CD14-positive monocyte (primary cell): ENCODE measurements around the gene MYO1A. TPM values are rescaled to one million over a fixed set of nuclear protein-coding genes. Genes with fewer than 3 reads are reported as not detected.
"Not testable (repeated sequence)": the region's sequence is repeated elsewhere in the genome, so short reads cannot be mapped to it uniquely, and the experiment has no call there.

Experiments used
- DNase-seq, 3 donors: peaks; one replicate each; pipeline ENCODE4 v3.0.0-alpha.2; 2011 to 2022
- H2AFZ ChIP-seq: 2 replicates; pipeline ENCODE4 v1.6.0; 2012; ENCODE audit warnings: mild to moderate bottlenecking, low read depth, low read length, inconsistent platforms; ENCODE audit not compliant: insufficient read depth, poor library complexity, severe bottlenecking
- H3K27ac ChIP-seq, 2 donors: 1 replicate in 1 of 2; 2 replicates in 1 of 2; pipeline ENCODE4 v1.5.1; 2012 to 2013; ENCODE audit warnings: low read length in 2 of 2, control low read depth in 1 of 2, inconsistent platforms in 1 of 2, low read depth in 1 of 2, mild to moderate bottlenecking in 1 of 2
- H3K27me3 ChIP-seq, 2 donors: one replicate each; pipeline versions ENCODE4 v1.6.0 to v1.6.1; 2011 to 2013; ENCODE audit warnings: low read length in 2 of 2; ENCODE audit not compliant: control insufficient read depth in 2 of 2, insufficient read depth in 2 of 2
- H3K36me3 ChIP-seq, 2 donors: replicated peaks in 1 of 2; 1 replicate in 1 of 2; 2 replicates in 1 of 2; pipeline versions ENCODE4 v1.5.1 to v1.6.1; 2012 to 2013; ENCODE audit warnings: low read length in 2 of 2, control low read depth in 1 of 2, inconsistent platforms in 1 of 2, mild to moderate bottlenecking in 1 of 2; ENCODE audit not compliant: insufficient read depth in 2 of 2, control insufficient read depth in 1 of 2
- H3K4me1 ChIP-seq, 2 donors: 1 replicate in 1 of 2; 2 replicates in 1 of 2; pipeline versions ENCODE4 v1.5.1 to v1.6.1; 2012 to 2013; ENCODE audit warnings: low read length in 2 of 2, control low read depth in 1 of 2, inconsistent platforms in 1 of 2, mild to moderate bottlenecking in 1 of 2, moderate library complexity in 1 of 2; ENCODE audit not compliant: insufficient read depth in 2 of 2, control insufficient read depth in 1 of 2
- H3K4me2 ChIP-seq: replicated peaks from 2 replicates; pipeline ENCODE3; 2012; ENCODE audit warnings: low read length, moderate library complexity, mild to moderate bottlenecking; ENCODE audit not compliant: poor library complexity, severe bottlenecking; ENCODE audit errors: extremely low read depth
- H3K4me3 ChIP-seq, 3 experiments: fragments of 200-600 bp in 1 of 3; sonication (generic) in 1 of 3; replicated peaks in 1 of 3; 1 replicate in 2 of 3; 2 replicates in 1 of 3; pipeline ENCODE4 v1.5.1; 2011 to 2013; ENCODE audit warnings: low read length in 3 of 3, mild to moderate bottlenecking in 3 of 3, control low read depth in 2 of 3, low read depth in 2 of 3, inconsistent platforms in 1 of 3, moderate library complexity in 1 of 3
- H3K79me2 ChIP-seq: 2 replicates; pipeline ENCODE4 v1.6.0; 2012; ENCODE audit warnings: mild to moderate bottlenecking, control low read depth, inconsistent platforms, low read length, moderate library complexity; ENCODE audit not compliant: insufficient read depth
- H3K9ac ChIP-seq: 2 replicates; pipeline ENCODE4 v1.6.0; 2017; ENCODE audit warnings: low read length, mild to moderate bottlenecking; ENCODE audit not compliant: insufficient read depth, poor library complexity, severe bottlenecking
- H3K9me3 ChIP-seq, 2 donors: replicated peaks in 1 of 2; 1 replicate in 1 of 2; 2 replicates in 1 of 2; pipeline versions ENCODE4 v1.5.1 to v1.6.1; 2012 to 2013; ENCODE audit warnings: low read length in 2 of 2, control low read depth in 1 of 2; ENCODE audit not compliant: control insufficient read depth in 1 of 2, insufficient read depth in 1 of 2
- H4K20me1 ChIP-seq: 2 replicates; pipeline ENCODE4 v1.6.0; 2012; ENCODE audit warnings: mild to moderate bottlenecking, low read length, control low read depth, moderate library complexity; ENCODE audit not compliant: insufficient read depth
- H3K27ac Mint-ChIP-seq, 7 donors: one replicate each; pipeline ENCODE4 v1.8.0; 2020; ENCODE audit warnings: mild to moderate bottlenecking in 7 of 7, mixed read lengths in 7 of 7, moderate library complexity in 6 of 7, inconsistent platforms in 2 of 7
- H3K27me3 Mint-ChIP-seq, 3 donors: one replicate each; pipeline ENCODE4 v1.8.0; 2021 to 2022; ENCODE audit warnings: low read depth in 3 of 3, mild to moderate bottlenecking in 3 of 3, mixed read lengths in 3 of 3, moderate library complexity in 3 of 3, inconsistent platforms in 1 of 3
- H3K36me3 Mint-ChIP-seq, 2 donors: one replicate each; pipeline ENCODE4 v1.8.0; 2020; ENCODE audit warnings: mixed read lengths in 2 of 2, inconsistent platforms in 1 of 2, mild to moderate bottlenecking in 1 of 2
- H3K4me1 Mint-ChIP-seq: one replicate; pipeline ENCODE4 v1.8.0; 2020; ENCODE audit warnings: mild to moderate bottlenecking, mixed read lengths
- H3K4me3 Mint-ChIP-seq, 2 donors: one replicate each; pipeline ENCODE4 v1.8.0; 2020; ENCODE audit warnings: mild to moderate bottlenecking in 2 of 2, mixed read lengths in 2 of 2, moderate library complexity in 1 of 2
- H3K9me3 Mint-ChIP-seq, 7 donors: one replicate each; pipeline ENCODE4 v1.8.0; 2020 to 2022; ENCODE audit warnings: mixed read lengths in 7 of 7, mild to moderate bottlenecking in 6 of 7, moderate library complexity in 6 of 7, inconsistent platforms in 2 of 7
- CTCF ChIP-seq: fragments of 200-600 bp; IDR thresholded peaks from one replicate; pipeline ENCODE4 v1.8.0; 2022; ENCODE audit warnings: antibody characterized with exemption, mild to moderate bottlenecking
- WGBS: methylation state at CpG from one replicate; pipeline ENCODE4 v1.1.5; 2013; ENCODE audit warnings: missing lambda C conversion rate; ENCODE audit not compliant: insufficient coverage; 5-methylcytosine and 5-hydroxymethylcytosine counted together
- intact Hi-C, 2 donors: fragments of 100-400 bp; cut with micrococcal nuclease; formaldehyde crosslinking; loops; one replicate each; pipeline versions ENCODE4 v1.15.0 to v1.15.1; 2023
- polyA plus RNA-seq, 3 donors: library from polyadenylated mRNA; depleted of rRNA in 1 of 3; unstranded in 2 of 3; stranded (reverse) in 1 of 3; fragments of 300-500 nt in 2 of 3; fragments of >200 nt in 1 of 3; fragmentation: Illumina TruSeq in 2 of 3; gene quantifications; 1 replicate in 2 of 3; 2 replicates in 1 of 3; pipeline ENCODE4 v1.2.3, GENCODE V29; 2012 to 2021

The MYO1A gene
- polyA plus RNA-seq, 3 donors: 0.22 to 1.7 (median 1.3) TPM

- peak within 1 kb of the TSS; percentile 87 to 94 (median 92) for H3K27ac Mint-ChIP-seq
- peak within 1 kb of the TSS; percentile 64 to 90 (median 83) for H3K4me3 ChIP-seq
- peaks cover 38% of the 10 kb centered on the region for H3K79me2 ChIP-seq
- peak within 1 kb of the TSS; percentile 95 for H3K4me3 Mint-ChIP-seq
- no peaks in the 10 kb centered on the region for H3K27me3 ChIP-seq
- H3K9me3 ChIP-seq: no peaks in the 10 kb centered on the region
- no peaks in the 10 kb centered on the region for H3K36me3 ChIP-seq
- no peaks in the 10 kb centered on the region for H3K9me3 Mint-ChIP-seq
- peaks cover 23% of the 10 kb centered on the region for H3K4me1 Mint-ChIP-seq
- H3K9ac ChIP-seq: peak within 1 kb of the TSS; percentile 59
- TF ChIP-seq CTCF: no peak
- H3K27me3 Mint-ChIP-seq: no peaks in the 10 kb centered on the region
- H3K36me3 Mint-ChIP-seq: no peaks in the 10 kb centered on the region
- intact Hi-C loops: loop anchor here in 1 of 2 donors (5.0 kb wide), 1 partner anchor 34 kb away; the partner anchor contains the start of gene STAT6
- H4K20me1 ChIP-seq: no peaks in the 10 kb centered on the region
- peaks cover 16 to 21% of the 10 kb centered on the region in 2 donors for H3K4me1 ChIP-seq
- H2AFZ ChIP-seq: peak within 1 kb of the TSS; percentile 83
- peak within 1 kb of the TSS; percentile 31 to 80 for H3K27ac ChIP-seq
- peak within 1 kb of the TSS; percentile 88 for H3K4me2 ChIP-seq
- peak; percentile 100 for DNase-seq
- 0% methylated on average over 24 of the region's 39 CpGs for WGBS
Observed at GRCh38 chr12:57078519-57079404, 28.8 kb upstream of the MYO1A start, which contains the start of gene NEMP1. NEMP1 (minus strand) TSS chr12:57078791; CDS start chr12:57078745, 46 bp downstream.

- H3K9me3 ChIP-seq, H3K4me3 Mint-ChIP-seq, H3K36me3 ChIP-seq, H3K4me2 ChIP-seq, H3K9me3 Mint-ChIP-seq, H3K27me3 ChIP-seq, H4K20me1 ChIP-seq, DNase-seq, H3K4me3 ChIP-seq, H3K9ac ChIP-seq, H2AFZ ChIP-seq, H3K27me3 Mint-ChIP-seq: not testable (repeated sequence)
- peaks cover 15 to 23% of the 10 kb centered on the region in 2 donors for H3K4me1 ChIP-seq
- peaks cover 45% of the 10 kb centered on the region for H3K79me2 ChIP-seq
- H3K27ac ChIP-seq: peak overlapping the region in 1 of 2 donors; percentile 7
- WGBS: 100% methylated on average over 1 of the region's 6 CpGs
- Mint-ChIP-seq H3K4me1 (peaks cover 24% of the 10 kb centered on the region), H3K27ac (peak overlapping the region in 6 of 7 donors; percentile 40 to 82 (median 48)), H3K36me3 (peaks cover 16 to 17% of the 10 kb centered on the region in 2 donors)
- intact Hi-C loops: loop anchor here in 1 of 2 donors (5.0 kb wide), 1 partner anchor 38 kb away; the partner anchor contains the start of gene STAT6
Observed at GRCh38 chr12:57073566-57074450, 23.9 kb upstream of the MYO1A start.
